ENCODE measurements around the gene PITPNB.

PITPNB gene

GRCh38 chr22:27919222-27919941, at the start of gene PITPNB:
TSS of gene PITPNB (minus strand) at chr22:27919256. CDS start at chr22:27919191, 65 bp downstream.
- H3K27ac ChIP-seq, result peak within 1 kb of the TSS; percentile 87

GRCh38 chr22:27966168-27967064, 47.4 kb upstream of the PITPNB start:
- no peak overlapping the region for H3K27ac ChIP-seq
- TF ChIP-seq ZFX (IDR thresholded peaks at IDR 0.05) (no peak), CTCF (conservative IDR thresholded peaks at IDR 0.05) (no peak)

More at GRCh38 chr22:27919222-27919941, at the start of gene PITPNB:
- no peak for TF ChIP-seq CTCF (conservative IDR thresholded peaks at IDR 0.05)
- TF ChIP-seq ZFX (IDR thresholded peaks at IDR 0.05), result peak; percentile 71

DNA sequence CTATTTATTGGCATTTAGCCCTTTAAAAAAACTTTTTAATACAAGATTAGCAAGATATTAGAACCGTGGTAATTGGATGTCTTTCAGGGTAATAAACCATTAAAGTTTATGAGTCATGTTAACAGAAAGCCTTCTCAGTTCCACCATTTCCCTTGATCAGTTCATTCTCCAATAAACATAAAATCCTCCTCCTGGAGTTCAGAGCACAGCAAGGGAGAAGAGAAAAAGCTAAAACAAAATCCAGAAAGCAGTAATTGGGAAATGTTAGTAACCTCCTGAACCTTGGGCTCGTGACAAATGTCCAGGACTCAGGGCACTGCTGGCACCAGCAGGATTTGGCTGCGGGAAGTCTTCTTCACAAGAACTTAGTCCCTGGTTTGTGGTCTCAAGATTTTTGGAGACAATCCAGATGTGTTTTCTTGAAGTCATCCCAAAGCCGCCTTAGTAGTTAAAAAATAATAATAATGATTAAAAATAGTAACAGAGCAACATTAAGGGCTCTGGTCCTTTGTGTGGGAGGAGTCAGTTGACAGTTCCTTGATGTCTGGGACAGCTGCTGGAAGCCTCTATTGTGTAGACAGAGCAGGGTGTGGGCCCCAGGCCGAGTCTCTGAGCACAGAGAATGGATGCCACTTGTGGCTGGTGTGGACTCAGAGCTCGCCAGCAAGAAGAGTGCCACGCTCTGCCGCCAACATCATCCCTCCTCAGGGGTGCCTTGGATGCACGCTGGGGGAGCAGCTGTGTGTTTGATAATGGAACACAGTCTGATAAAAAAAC, 43.4 kb upstream of the PITPNB start:
- H3K27ac ChIP-seq, result no peak overlapping the region
- TF ChIP-seq ZFX (IDR thresholded peaks at IDR 0.05), result no peak
- TF ChIP-seq CTCF (conservative IDR thresholded peaks at IDR 0.05), result no peak

DNA sequence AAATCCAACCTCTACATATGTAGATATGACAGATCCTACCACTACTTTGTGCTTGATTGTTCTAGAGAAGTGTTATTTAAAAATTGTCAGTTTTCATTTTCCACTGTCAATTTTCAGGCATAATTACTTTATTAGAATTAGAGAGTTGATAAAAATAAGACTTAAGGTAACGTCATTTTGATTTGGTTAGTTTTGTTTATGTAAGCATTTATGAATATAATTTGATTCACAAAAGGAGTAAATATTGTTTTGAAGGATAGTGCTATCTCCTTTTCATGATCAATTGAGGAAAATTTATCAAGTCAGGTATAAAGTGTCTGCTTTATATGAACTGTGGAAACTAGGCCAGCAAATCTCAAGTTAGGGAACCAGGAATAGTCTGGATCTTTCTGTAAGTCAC, 42.6 kb upstream of the PITPNB start:
- H3K27ac ChIP-seq, result no peak overlapping the region
- TF ChIP-seq ZFX (IDR thresholded peaks at IDR 0.05) (no peak), CTCF (conservative IDR thresholded peaks at IDR 0.05) (no peak)

DNA sequence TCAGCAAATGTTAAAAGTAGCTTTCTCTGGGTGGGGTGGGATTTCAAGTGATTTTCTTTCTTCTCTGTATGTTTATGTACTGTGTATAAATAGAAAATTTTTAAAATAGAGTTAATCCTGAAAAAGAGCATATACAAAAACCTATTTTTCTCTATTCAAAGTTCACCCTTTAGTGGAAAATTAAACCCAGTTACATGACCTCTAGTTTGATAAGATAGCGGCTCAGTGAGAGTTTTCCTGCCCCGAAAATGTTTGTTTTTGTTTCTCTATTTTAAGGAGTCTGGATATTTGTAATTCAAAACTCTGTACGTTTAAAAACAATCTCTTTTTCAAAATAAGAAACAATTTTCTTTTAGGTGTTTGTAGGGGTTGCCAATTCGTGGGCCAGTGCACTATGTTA, 42.1 kb upstream of the PITPNB start:
- TF ChIP-seq ZFX (IDR thresholded peaks at IDR 0.05) (no peak), CTCF (conservative IDR thresholded peaks at IDR 0.05) (no peak)
- H3K27ac ChIP-seq, result no peak overlapping the region

GRCh38 chr22:27959335-27960090, 40.5 kb upstream of the PITPNB start:
- H3K27ac ChIP-seq, result no peak overlapping the region
- no peak for TF ChIP-seq CTCF (conservative IDR thresholded peaks at IDR 0.05)
- no peak for TF ChIP-seq ZFX (IDR thresholded peaks at IDR 0.05)
